HepG2 (cell line): ENCODE measurements around the gene KDM5A.

Experiments used
- CEBPB ChIP-seq: IDR thresholded peaks from 2 replicates; pipeline ENCODE4 v1.6.1; 2011; ENCODE audit warnings: low read depth, low read length, improper control_type of control experiment, borderline replicate concordance
- CTCF ChIP-seq: sonication (generic); formaldehyde crosslinking; IDR thresholded peaks from 2 replicates; pipeline ENCODE4 v1.5.0; 2020; ENCODE audit warnings: mild to moderate bottlenecking, missing genetic modification reagents, moderate library complexity
- E2F5 ChIP-seq: sonication (generic); formaldehyde crosslinking; conservative IDR thresholded peaks from 2 replicates; pipeline ENCODE4 v1.4.0; 2020; ENCODE audit warnings: missing genetic modification reagents
- HMG20B ChIP-seq: conservative IDR thresholded peaks from 2 replicates; pipeline ENCODE4 v1.6.1; 2016; ENCODE audit warnings: missing genetic modification reagents, missing compliant biosample characterization
- PTBP1 ChIP-seq: fragments of 200-400 bp; formaldehyde crosslinking; IDR thresholded peaks from 2 replicates; pipeline ENCODE4 v1.6.1; 2018; ENCODE audit warnings: low read length, low read depth; ENCODE audit not compliant: poor library complexity, severe bottlenecking
- SMARCC2 ChIP-seq: fragments of 450-650 bp; IDR thresholded peaks from 2 replicates; pipeline ENCODE4 v1.6.1; 2017; ENCODE audit warnings: antibody characterized with exemption, mild to moderate bottlenecking
- ZNF333 ChIP-seq: sonication (generic); formaldehyde crosslinking; IDR thresholded peaks from 2 replicates; pipeline ENCODE4 v1.4.0; 2020; ENCODE audit warnings: mild to moderate bottlenecking, missing genetic modification reagents, borderline replicate concordance
- ZZZ3 ChIP-seq: sonication (generic); formaldehyde crosslinking; IDR thresholded peaks from 2 replicates; pipeline ENCODE4 v1.4.0; 2020; ENCODE audit warnings: missing genetic modification reagents, mild to moderate bottlenecking, borderline replicate concordance
- TF ChIP-seq, protein P1 (sequence below): sonication (generic); formaldehyde crosslinking; IDR thresholded peaks from 2 replicates; pipeline ENCODE4 v1.4.0; 2020; ENCODE audit warnings: missing genetic modification reagents

DNA sequence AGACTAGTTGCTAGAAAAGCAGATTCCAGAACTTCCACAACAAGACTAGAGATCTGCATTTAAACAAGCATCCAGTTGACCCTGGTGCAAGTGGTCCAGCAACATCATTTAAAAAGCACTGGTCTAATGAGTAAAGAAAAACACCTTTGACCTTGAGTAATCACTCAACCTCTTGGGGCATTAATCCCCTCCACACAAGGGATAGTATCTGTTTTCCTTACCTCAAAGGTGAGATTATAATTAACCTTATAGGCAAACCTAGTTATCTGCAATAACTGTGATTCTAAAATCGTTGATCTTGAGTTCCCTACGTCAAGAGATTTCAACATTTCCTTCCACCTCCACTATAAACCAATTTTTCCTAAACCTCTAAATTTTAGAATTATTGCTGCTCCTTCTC lies 1.1 kb downstream of the KDM5A start:
- TF ChIP-seq, protein P1, sequence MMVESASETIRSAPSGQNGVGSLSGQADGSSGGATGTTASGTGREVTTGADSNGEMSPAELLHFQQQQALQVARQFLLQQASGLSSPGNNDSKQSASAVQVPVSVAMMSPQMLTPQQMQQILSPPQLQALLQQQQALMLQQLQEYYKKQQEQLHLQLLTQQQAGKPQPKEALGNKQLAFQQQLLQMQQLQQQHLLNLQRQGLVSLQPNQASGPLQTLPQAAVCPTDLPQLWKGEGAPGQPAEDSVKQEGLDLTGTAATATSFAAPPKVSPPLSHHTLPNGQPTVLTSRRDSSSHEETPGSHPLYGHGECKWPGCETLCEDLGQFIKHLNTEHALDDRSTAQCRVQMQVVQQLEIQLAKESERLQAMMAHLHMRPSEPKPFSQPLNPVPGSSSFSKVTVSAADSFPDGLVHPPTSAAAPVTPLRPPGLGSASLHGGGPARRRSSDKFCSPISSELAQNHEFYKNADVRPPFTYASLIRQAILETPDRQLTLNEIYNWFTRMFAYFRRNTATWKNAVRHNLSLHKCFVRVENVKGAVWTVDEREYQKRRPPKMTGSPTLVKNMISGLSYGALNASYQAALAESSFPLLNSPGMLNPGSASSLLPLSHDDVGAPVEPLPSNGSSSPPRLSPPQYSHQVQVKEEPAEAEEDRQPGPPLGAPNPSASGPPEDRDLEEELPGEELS (CRISPR knock-in tag), result no peak
- TF ChIP-seq ZNF333 (no peak), PTBP1 (no peak), ZZZ3 (CRISPR knock-in tag) (no peak), CTCF (CRISPR knock-in tag) (no peak), CEBPB (no peak), HMG20B (no peak), E2F5 (CRISPR knock-in tag) (no peak), SMARCC2 (no peak)
